Parathyroid adenoma (tissue), 2 donors: ENCODE data around the gene C12orf43.

Experiments used
- H2AFZ ChIP-seq: fragments of 300-600 bp; sonication (generic); one replicate; pipeline ENCODE4 v1.7.0; 2017; ENCODE audit warnings: antibody characterized with exemption, mild to moderate bottlenecking
- H3K27ac ChIP-seq: fragments of 300-600 bp; sonication (generic); one replicate; pipeline ENCODE4 v1.7.0; 2017
- H3K27me3 ChIP-seq: fragments of 300-600 bp; sonication (generic); one replicate; pipeline ENCODE4 v1.7.0; 2017; ENCODE audit warnings: low read length; ENCODE audit not compliant: control insufficient read depth, insufficient read depth
- H3K36me3 ChIP-seq: fragments of 300-600 bp; sonication (generic); one replicate; pipeline ENCODE4 v1.7.0; 2017; ENCODE audit warnings: low read length; ENCODE audit not compliant: control insufficient read depth, insufficient read depth
- H3K4me1 ChIP-seq: fragments of 300-600 bp; sonication (generic); one replicate; pipeline ENCODE4 v1.7.0; 2017; ENCODE audit warnings: control low read depth
- H3K4me2 ChIP-seq: fragments of 300-600 bp; sonication (generic); one replicate; pipeline ENCODE4 v1.7.0; 2017; ENCODE audit warnings: low read length
- H3K4me3 ChIP-seq: fragments of 300-600 bp; sonication (generic); one replicate; pipeline ENCODE4 v1.7.0; 2017; ENCODE audit warnings: low read depth, low read length
- H3K79me2 ChIP-seq: fragments of 300-600 bp; sonication (generic); one replicate; pipeline ENCODE4 v1.7.0; 2017; ENCODE audit warnings: control low read depth
- H3K9ac ChIP-seq: fragments of 300-600 bp; sonication (generic); one replicate; pipeline ENCODE4 v1.7.0; 2017; ENCODE audit warnings: mild to moderate bottlenecking
- H3K9me3 ChIP-seq: fragments of 300-600 bp; sonication (generic); one replicate; pipeline ENCODE4 v1.7.0; 2017; ENCODE audit warnings: low read length; ENCODE audit not compliant: control insufficient read depth
- CTCF ChIP-seq: fragments of 300-600 bp; sonication (generic); IDR thresholded peaks from one replicate; pipeline ENCODE4 v1.7.0; 2017; ENCODE audit warnings: antibody characterized with exemption, mild to moderate bottlenecking
- donor health status: primary hyperparathyroidism.

C12orf43 gene

DNA sequence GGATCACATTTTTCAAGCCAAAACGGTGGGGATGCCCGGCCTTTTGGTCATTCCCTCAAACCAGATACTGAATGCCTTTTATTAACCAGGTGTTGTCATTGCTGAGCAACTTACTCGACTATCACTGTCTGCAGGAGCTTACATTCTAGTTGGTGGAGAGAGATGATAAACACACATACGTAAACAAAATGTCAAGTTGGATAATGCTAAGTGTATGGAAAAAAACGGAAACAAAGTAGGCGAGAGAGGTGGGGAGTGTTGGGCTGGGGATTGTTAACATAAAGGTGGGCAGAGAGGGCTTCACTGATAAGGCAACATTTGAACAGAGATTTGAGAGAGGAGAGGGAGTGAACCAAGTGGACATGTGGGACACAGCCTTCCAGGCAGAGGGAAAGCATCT, 4.5 kb downstream of the C12orf43 start:
- no peak overlapping the region for H2AFZ ChIP-seq
- no peak overlapping the region for H3K4me2 ChIP-seq
- H3K79me2 ChIP-seq = peaks cover 11% of the 10 kb centered on the region
- H3K9ac ChIP-seq = no peak overlapping the region
- no peak overlapping the region for H3K27ac ChIP-seq
- no peak for TF ChIP-seq CTCF
- no peaks in the 10 kb centered on the region for H3K9me3 ChIP-seq
- H3K4me1 ChIP-seq = peaks cover 9% of the 10 kb centered on the region
- no peak overlapping the region for H3K4me3 ChIP-seq
- no peaks in the 10 kb centered on the region for H3K27me3 ChIP-seq
- no peaks in the 10 kb centered on the region for H3K36me3 ChIP-seq

- H3K4me1 ChIP-seq = peaks cover 9% of the 10 kb centered on the region
- H3K4me3 ChIP-seq = no peak overlapping the region
- H2AFZ ChIP-seq = no peak overlapping the region
- no peak overlapping the region for H3K4me2 ChIP-seq
- no peaks in the 10 kb centered on the region for H3K36me3 ChIP-seq
- H3K27ac ChIP-seq = no peak overlapping the region
- no peak for TF ChIP-seq CTCF
- no peak overlapping the region for H3K9ac ChIP-seq
- no peaks in the 10 kb centered on the region for H3K9me3 ChIP-seq
- H3K79me2 ChIP-seq = peaks cover 9% of the 10 kb centered on the region
- no peaks in the 10 kb centered on the region for H3K27me3 ChIP-seq
Observed at GRCh38 chr12:121010860-121011259, 5.4 kb downstream of the C12orf43 start.

GRCh38 chr12:121009741-121010140, 6.5 kb downstream of the C12orf43 start:
- Histone ChIP-seq H3K27me3 (no peaks in the 10 kb centered on the region), H3K4me2 (no peak overlapping the region), H3K79me2 (no peaks in the 10 kb centered on the region), H3K36me3 (no peaks in the 10 kb centered on the region), H3K4me1 (no peaks in the 10 kb centered on the region), H3K27ac (no peak overlapping the region), H3K9ac (no peak overlapping the region), H3K4me3 (no peak overlapping the region), H2AFZ (no peak overlapping the region), H3K9me3 (no peaks in the 10 kb centered on the region)
- peak; percentile 31 for TF ChIP-seq CTCF

GRCh38 chr12:121008347-121009098, 7.8 kb downstream of the C12orf43 start:
- no peaks in the 10 kb centered on the region for H3K4me1 ChIP-seq
- no peaks in the 10 kb centered on the region for H3K9me3 ChIP-seq
- no peak overlapping the region for H3K4me3 ChIP-seq
- H2AFZ ChIP-seq = no peak overlapping the region
- H3K9ac ChIP-seq = no peak overlapping the region
- H3K79me2 ChIP-seq = no peaks in the 10 kb centered on the region
- H3K4me2 ChIP-seq = no peak overlapping the region
- no peaks in the 10 kb centered on the region for H3K36me3 ChIP-seq
- H3K27ac ChIP-seq = no peak overlapping the region
- no peaks in the 10 kb centered on the region for H3K27me3 ChIP-seq
- TF ChIP-seq CTCF = no peak

GRCh38 chr12:121005346-121005815, 10.9 kb downstream of the C12orf43 start:
- no peak for TF ChIP-seq CTCF
- H3K27ac ChIP-seq = no peak overlapping the region
- H3K4me2 ChIP-seq = no peak overlapping the region
- H3K9me3 ChIP-seq = no peaks in the 10 kb centered on the region
- H3K9ac ChIP-seq = no peak overlapping the region
- no peaks in the 10 kb centered on the region for H3K36me3 ChIP-seq
- H3K4me3 ChIP-seq = no peak overlapping the region
- H3K4me1 ChIP-seq = no peaks in the 10 kb centered on the region
- no peaks in the 10 kb centered on the region for H3K79me2 ChIP-seq
- H3K27me3 ChIP-seq = no peaks in the 10 kb centered on the region
- H2AFZ ChIP-seq = no peak overlapping the region
